ENCODE results near the gene ENTPD5.
"Not testable (repeated sequence)": the region's sequence is repeated elsewhere in the genome, so short reads cannot be mapped to it uniquely, and the experiment has no call there.

ENTPD5 gene

GRCh38 chr14:73998726-73999125, 20.4 kb downstream of the ENTPD5 start:
- DNase-seq: no peak

- DNase-seq: no peak
These were observed 21.1 kb downstream of the ENTPD5 start for GRCh38 chr14:73997944-73998447.

- no peak for DNase-seq
These were observed 21.8 kb downstream of the ENTPD5 start for GRCh38 chr14:73997108-73997943.

- no peak for DNase-seq
These were observed 22.4 kb downstream of the ENTPD5 start for GRCh38 chr14:73996731-73997107.

GRCh38 chr14:73995977-73996378, 23.1 kb downstream of the ENTPD5 start:
- no peak for DNase-seq

- not testable (repeated sequence) for DNase-seq
These were observed 24.2 kb downstream of the ENTPD5 start for GRCh38 chr14:73994926-73995325.

- no peak for DNase-seq
These were observed 28.0 kb downstream of the ENTPD5 start for GRCh38 chr14:73991092-73991491.

- not testable (repeated sequence) for DNase-seq
These were observed 30.4 kb downstream of the ENTPD5 start for GRCh38 chr14:73988656-73989055.

GRCh38 chr14:73988065-73988464, 31.0 kb downstream of the ENTPD5 start:
- DNase-seq: no peak

GRCh38 chr14:73977896-73978295, 41.2 kb downstream of the ENTPD5 start:
- no peak for DNase-seq

GRCh38 chr14:73976125-73976524, 43.0 kb downstream of the ENTPD5 start:
- DNase-seq: no peak

GRCh38 chr14:73973497-73973896, 45.6 kb downstream of the ENTPD5 start:
- no peak for DNase-seq

- DNase-seq: no peak
These were observed 50.2 kb downstream of the ENTPD5 start for GRCh38 chr14:73968885-73969284.

- no peak for DNase-seq
These were observed 53.9 kb downstream of the ENTPD5 start for GRCh38 chr14:73965216-73965615.

- DNase-seq: no peak
These were observed 57.9 kb downstream of the ENTPD5 start for GRCh38 chr14:73961192-73961591.

- no peak for DNase-seq
These were observed 60.5 kb downstream of the ENTPD5 start for GRCh38 chr14:73958591-73958990.

GRCh38 chr14:73955674-73956073, 63.4 kb downstream of the ENTPD5 start:
- DNase-seq: no peak

GRCh38 chr14:73953731-73954130, 65.4 kb downstream of the ENTPD5 start:
- no peak for DNase-seq

- peak; percentile 91 for DNase-seq
These were observed 69.0 kb downstream of the ENTPD5 start, which contains the start of the genes COQ6 and FAM161B for GRCh38 chr14:73949752-73950734. Gene COQ6, plus strand, starts transcription at chr14:73950302. Its CDS starts 31 bp downstream, at chr14:73950333. Gene FAM161B, minus strand, starts transcription at chr14:73950094. Its CDS starts 68 bp downstream, at chr14:73950026.

- no peak for DNase-seq
These were observed 73.9 kb downstream of the ENTPD5 start for GRCh38 chr14:73945159-73945670.

GRCh38 chr14:73944432-73945158, 74.5 kb downstream of the ENTPD5 start:
- no peak for DNase-seq

- no peak for DNase-seq
These were observed 76.0 kb downstream of the ENTPD5 start for GRCh38 chr14:73943083-73943482.
